CD4-positive, alpha-beta T cell treated with Interleukin-4 for 1 hour (primary cell): ENCODE results near the gene TMEM62.

Experiments
- DNase-seq, 2 donors: peaks; one replicate each; pipeline ENCODE4 v3.0.0-alpha.2; 2020 to 2022

TMEM62 gene

DNA sequence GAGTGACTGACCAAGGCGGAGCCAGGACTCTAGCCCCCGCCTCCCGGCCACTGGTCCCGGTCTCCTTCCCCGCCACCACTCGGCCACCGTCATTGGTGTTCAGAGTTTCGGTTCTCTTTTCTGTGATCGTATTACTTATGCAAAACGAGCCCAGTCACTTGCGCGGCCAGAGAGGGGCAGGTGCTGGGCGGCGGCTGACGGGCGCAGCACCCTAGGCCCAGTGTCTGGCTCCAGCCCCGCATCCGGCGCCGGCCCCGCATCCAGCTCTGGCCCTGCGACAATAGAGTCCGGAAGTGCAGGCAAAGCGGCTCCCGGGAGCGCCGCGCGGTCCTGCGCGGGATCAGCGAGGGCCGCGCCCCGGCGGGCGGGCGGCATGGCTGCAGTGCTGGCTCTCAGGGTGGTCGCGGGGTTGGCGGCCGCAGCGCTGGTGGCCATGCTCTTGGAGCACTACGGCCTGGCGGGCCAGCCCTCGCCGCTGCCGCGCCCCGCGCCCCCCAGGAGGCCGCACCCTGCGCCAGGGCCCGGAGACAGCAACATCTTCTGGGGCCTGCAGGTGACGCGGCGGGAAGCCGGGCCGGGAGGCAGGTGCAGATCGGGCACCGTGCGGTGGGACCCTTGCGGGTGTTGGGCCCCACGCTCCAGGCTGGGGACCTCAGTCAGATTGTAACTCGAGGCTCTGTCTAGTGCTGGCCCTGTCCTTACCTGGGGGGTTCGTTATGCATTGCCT is at the start of gene TMEM62:
TSS of gene TMEM62 (plus strand) at position 157 of the 727 bp plus-strand sequence. CDS start at position 374, 217 bp downstream.
- DNase-seq = peak; percentile 74 to 83

- no peak for DNase-seq
These were observed 47.5 kb upstream of the TMEM62 start for GRCh38 chr15:43085921-43086320.

DNA sequence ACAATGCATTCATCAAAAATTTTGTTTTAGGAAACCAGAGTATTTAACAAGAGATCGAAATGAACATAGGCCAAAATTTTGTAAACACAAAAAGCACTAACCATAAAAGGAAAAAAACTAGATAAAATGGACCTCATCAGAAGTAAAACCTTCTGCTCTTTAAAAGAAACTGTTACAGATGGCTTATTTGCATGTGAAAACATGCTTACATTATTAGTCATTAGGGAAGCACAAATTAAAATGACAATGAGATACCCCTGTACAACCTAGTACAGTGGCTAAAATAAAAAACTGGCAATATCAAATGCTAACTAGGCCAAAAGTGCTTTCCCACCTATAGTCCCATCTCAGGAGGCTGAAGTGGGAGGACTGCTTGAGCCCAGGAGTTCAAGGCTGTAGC is 46.8 kb upstream of the TMEM62 start:
- DNase-seq = no peak

DNA sequence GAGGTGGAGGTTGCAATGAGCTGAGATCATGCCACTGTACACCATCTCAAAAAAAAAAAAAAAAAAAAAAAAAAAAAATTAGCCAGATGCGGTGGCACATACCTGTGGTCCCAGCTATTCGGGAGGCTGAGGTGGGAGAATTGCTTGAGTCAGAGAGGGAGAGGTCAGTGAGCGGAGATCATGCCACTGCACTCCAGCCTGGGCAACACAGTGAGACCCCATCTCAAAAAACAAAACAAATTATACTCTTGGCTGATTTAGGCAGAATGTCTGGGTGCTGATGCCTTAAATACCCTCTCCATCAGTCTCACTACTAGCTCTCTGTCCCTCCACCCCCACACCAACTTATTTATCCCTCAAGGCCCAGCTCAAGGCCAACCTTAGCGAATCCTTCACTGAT is 41.5 kb upstream of the TMEM62 start:
- no peak for DNase-seq

- no peak for DNase-seq
These were observed 40.4 kb upstream of the TMEM62 start for GRCh38 chr15:43093026-43093425.

GRCh38 chr15:43094416-43095030 is 38.9 kb upstream of the TMEM62 start:
- no peak for DNase-seq

DNA sequence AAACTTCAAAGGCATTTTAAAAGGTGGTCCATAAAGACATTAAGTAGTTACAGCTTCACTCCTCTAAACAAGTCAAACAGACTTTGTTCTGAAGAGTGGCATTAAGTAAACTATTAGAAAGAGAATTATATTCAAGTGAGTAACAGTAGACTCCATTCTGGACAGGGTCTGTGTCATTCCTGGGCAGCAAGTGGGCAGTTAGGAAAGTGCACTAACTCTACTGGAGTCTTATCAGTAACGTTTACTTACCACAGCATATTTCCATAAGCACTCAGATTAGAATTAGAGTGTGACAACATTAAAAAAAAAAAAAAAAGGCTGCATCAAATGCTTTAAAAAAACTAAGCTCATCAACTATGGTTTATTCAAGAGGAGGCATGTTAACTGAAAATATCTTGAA is 38.1 kb upstream of the TMEM62 start:
- DNase-seq = no peak

DNA sequence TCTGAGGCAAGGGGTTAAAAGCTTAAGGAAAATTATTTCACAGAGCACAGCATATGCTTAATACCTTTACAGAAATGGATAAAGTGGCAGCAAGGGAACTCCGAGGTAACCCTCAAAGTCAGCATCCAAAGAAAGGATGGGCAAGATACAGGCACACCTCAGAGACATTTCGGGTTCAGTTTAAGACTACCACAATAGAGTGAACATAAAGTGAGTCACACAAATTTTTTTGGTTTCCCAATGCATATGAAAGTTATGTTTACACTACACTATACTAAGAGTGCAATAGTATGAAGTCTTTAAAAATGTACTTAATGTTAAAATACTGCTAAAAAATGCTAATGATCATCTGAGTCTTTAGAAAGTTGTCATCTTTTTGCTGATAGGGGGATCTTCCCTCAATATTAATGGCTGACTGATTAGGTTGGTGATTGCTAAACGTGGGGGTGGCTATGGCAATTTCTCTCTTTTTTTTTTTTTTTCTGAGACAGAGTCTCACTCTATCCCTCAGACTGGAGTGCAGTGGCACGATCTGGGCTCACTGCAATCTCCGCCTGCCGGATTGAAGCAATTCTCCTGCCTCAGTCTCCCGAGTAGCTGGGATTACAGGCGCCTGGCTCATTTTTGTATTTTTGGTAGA is 37.6 kb upstream of the TMEM62 start:
- no peak for DNase-seq

DNA sequence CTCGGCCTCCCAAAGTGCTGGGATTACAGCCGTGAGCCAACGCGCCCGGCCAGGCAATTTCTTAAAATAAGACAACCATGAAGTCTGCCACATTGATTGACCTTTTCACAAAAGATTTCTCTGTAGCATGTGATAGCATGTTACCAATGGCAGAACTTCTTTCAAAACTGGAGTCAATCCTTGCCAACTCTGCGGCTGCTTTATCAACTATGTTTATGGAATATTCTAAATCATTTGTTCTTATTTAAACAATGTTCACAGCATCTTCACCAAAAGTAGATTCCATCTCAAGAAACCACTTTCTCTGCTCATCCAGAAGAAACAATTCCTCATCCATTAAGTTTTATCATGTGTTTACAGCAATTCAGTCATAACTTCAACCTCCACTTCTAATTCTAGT is 37.0 kb upstream of the TMEM62 start:
- DNase-seq = no peak

GRCh38 chr15:43099105-43099845 is 34.1 kb upstream of the TMEM62 start:
- DNase-seq = no peak

DNA sequence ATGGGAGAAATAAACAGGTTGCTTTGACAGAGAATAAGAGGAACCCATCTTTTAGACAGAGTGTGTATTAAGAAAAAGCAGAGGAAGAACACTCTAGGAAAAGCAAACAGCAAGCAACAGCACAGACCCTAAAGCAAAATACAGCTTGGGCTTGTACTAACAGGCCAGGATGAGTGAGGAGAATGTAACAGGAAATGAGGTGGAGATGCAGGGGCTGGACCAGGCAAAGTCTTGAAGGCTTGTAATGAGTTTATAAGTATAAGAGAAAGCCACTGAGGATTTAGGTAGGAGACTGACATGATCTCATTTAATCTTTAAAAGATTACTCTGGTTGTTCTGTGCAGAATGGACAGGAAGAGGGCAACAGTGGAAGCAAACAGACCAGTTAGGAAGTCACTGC is 32.4 kb upstream of the TMEM62 start:
- no peak for DNase-seq

DNA sequence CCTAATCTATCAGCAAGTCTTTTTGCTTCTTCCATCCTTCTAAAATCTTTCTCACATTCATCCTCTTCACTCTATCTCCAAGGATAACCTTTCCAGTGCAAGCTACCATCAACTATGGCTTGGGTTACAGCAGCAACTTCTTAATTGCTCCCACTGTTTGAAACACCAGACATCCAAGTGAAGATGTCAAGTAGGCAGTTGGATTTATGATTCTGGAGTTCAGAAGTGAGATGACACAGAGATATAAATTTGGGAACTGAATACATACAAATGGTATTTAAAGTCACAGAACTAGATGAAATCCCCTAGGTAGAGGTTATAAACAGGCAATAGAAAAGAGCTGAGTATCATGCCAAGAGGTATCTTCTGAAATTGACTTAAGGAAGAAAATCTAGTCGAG is 31.2 kb upstream of the TMEM62 start:
- no peak for DNase-seq

DNA sequence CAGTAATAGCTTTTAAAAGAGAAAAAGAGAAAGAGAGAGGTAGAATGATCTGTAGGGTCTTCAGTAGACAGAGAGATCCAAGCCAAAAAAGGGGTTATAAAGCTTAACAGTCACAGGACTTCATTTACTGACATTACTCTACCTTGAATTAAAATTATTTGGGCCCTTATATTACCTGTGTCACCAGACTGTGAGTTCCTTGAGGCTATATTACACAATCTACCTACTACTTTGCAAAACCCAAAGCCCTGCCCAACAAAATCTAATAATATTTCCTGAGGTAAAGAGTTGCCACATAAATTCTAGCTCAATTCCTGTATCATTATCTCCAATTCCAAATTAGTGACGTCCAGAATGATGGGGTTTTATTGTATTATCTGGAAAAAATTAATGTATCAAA is 29.5 kb upstream of the TMEM62 start:
- no peak for DNase-seq

- DNase-seq = no peak
These were observed 29.0 kb upstream of the TMEM62 start for GRCh38 chr15:43104426-43104825.

DNA sequence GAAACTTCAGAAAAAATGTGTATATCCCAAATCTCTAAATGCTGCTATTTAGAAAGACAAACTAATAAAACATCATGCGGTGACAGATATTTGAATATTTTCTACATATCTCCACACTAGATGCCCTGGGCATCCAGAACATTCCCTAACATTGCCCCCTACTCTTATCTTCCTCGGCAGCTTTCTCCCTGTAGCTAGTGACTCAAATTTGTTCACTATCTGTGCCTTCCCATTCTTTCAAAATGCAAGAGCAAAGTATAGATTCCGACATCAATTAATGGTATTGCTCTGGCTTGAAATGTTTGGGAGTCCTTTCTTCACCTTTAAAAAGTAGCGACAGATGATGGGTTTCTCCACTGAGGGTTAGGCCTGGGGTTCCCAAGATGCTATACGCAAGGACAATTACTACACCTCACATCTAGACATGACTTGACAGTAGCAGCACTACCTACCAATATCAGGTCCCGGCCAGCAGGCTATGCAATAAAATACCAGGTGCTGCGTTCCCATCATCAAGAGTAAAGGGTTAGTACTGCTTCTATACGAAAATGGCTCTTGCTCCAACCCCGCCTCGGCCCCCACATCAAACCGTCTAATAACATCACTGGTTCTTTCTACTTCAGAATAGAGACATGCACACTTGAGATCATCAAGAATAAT is 28.2 kb upstream of the TMEM62 start:
- DNase-seq = peak in 1 of 2 donors; percentile 33

- peak; percentile 93 to 94 for DNase-seq
These were observed 27.5 kb upstream of the TMEM62 start, which contains the start of gene UBR1 for GRCh38 chr15:43105778-43106485. Gene UBR1, minus strand, starts transcription at chr15:43106038. Its CDS starts 16 bp downstream, at chr15:43106022.

DNA sequence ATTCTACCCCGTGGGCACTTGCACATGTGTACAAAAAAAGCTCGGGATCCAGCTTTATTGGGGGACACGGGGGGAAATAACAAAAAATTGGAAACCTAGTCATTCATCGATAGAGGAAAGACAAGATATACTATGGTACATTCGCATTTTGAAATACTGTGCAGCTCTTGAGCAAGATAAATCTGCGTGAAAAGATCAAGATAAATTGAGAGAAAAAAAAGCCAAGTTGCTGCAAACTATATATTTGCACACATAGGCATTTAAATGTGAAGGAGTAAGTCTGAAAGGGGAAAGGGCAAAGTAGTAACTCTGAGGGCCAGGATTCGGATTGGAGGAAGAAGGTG is 26.9 kb upstream of the TMEM62 start:
- no peak for DNase-seq

- DNase-seq = no peak
These were observed 25.6 kb upstream of the TMEM62 start for GRCh38 chr15:43107751-43108150.

DNA sequence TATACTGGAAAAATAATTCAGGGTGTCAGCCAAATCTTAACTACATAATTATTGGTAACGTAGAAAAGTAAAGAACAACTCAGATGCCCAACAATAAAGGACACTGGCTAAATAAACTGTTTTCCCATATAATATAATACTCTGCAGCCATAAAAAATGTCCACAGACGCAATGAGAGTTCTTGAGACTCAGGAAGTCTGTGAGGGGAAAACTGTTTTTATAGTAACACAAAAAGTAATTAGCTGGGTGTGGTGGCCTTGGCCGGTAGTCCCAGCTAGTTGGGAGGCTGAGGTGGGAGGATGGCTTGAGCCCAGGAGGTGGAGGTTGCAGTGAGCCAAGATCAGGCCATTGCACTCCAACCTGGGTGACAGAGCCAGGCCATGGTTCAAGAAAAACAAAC is 22.0 kb upstream of the TMEM62 start:
- no peak for DNase-seq

DNA sequence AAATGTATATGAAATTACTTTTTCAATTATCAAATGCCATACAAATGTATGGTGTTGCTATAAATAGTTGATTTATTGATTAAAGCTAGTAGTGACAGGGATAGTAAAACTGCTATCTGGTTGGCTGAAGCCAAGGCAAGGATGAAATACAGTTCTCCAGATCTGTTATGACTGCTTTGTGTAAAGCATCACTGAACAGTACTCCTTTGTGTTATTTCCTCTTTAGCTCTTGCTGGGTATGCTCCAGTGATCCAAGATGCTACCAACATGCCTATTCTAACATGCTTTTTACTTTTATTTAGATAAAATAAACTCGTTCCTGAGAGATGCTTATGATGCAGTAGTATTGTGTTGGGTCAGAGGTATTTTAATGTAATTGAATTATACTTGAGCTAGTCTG is 15.1 kb upstream of the TMEM62 start:
- no peak for DNase-seq

GRCh38 chr15:43118829-43119228 is 14.6 kb upstream of the TMEM62 start:
- DNase-seq = no peak

DNA sequence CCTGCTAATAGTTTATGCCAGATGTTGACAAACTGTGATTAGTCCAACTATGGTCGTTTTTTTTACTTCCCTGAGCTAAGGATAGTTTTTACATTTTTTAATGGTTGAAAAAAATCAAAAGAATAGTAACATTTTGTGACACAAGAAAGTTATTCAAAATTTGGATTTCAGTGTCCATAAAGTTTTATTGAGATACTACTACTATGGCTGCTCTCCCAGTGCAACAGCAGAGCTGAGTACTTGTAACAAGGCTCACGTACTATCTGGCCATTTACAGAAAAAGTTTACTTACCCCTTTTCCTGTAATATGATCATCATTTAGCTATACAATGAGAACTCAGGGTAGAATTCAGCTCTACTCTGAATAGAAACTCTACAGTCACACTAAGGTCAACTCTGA is 11.5 kb upstream of the TMEM62 start:
- no peak for DNase-seq
